Suprapubic skin (tissue), 4 donors: ENCODE results near the gene ETNK2. TPM values are rescaled to one million over a fixed set of nuclear protein-coding genes. Genes with fewer than 3 reads are reported as not detected.
A peak's percentile ranks its signal among the peaks of the same experiment; 100 is the strongest.

Experiments used
- DNase-seq, 2 donors: peaks; one replicate each; pipeline ENCODE4 v3.0.0-alpha.2; 2019; ENCODE audit warnings: low spot score in 2 of 2
- H3K27ac ChIP-seq: fragments of 200-600 bp; sonication (generic); one replicate; pipeline ENCODE4 v1.5.1; 2019
- H3K27me3 ChIP-seq: fragments of 200-600 bp; sonication (generic); one replicate; pipeline ENCODE4 v1.5.1; 2019
- H3K36me3 ChIP-seq: fragments of 200-600 bp; sonication (generic); one replicate; pipeline ENCODE4 v1.5.1; 2019
- H3K4me1 ChIP-seq: fragments of 200-600 bp; sonication (generic); one replicate; pipeline ENCODE4 v1.5.1; 2019
- H3K4me3 ChIP-seq: fragments of 200-600 bp; sonication (generic); one replicate; pipeline ENCODE4 v1.5.1; 2019; ENCODE audit warnings: mild to moderate bottlenecking
- H3K9me3 ChIP-seq: fragments of 200-600 bp; sonication (generic); one replicate; pipeline ENCODE4 v1.5.1; 2019
- CTCF ChIP-seq, 2 donors: fragments of 200-600 bp in 1 of 2; fragments of 450-650 bp in 1 of 2; sonication (generic) in 1 of 2; IDR thresholded peaks; one replicate each; pipeline ENCODE4 v1.5.1; 2016 to 2019; ENCODE audit warnings: antibody characterized with exemption in 2 of 2, mild to moderate bottlenecking in 1 of 2, moderate library complexity in 1 of 2
- EP300 ChIP-seq: sonication (generic); formaldehyde crosslinking; IDR thresholded peaks from one replicate; pipeline ENCODE4 v1.6.1; 2017; ENCODE audit warnings: antibody characterized with exemption
- POLR2A ChIP-seq, 2 donors: fragments of 450-650 bp; IDR thresholded peaks; one replicate each; pipeline ENCODE4 v1.6.1; 2017; ENCODE audit warnings: antibody characterized with exemption in 2 of 2, mild to moderate bottlenecking in 2 of 2, moderate library complexity in 2 of 2
- POLR2AphosphoS5 ChIP-seq, 3 donors: sonication (generic); formaldehyde crosslinking; IDR thresholded peaks; one replicate each; pipeline ENCODE4 v1.6.1; 2017; ENCODE audit warnings: antibody characterized with exemption in 3 of 3
- WGBS: methylation state at CpG from one replicate; pipeline ENCODE4 v1.1.5; 2018; 5-methylcytosine and 5-hydroxymethylcytosine counted together
- total RNA-seq, 4 donors: library from RNA; depleted of rRNA; stranded (reverse); fragments of >200 nt; gene quantifications; one replicate each; pipeline ENCODE4 v1.1.0, GENCODE V29; 2016

The ETNK2 gene
- total RNA-seq, 4 donors from 2014 or later: 25.5 to 47.7 (median 36.0) TPM

- Histone ChIP-seq H3K27me3 (no peaks in the 10 kb centered on the region), H3K9me3 (no peaks in the 10 kb centered on the region), H3K4me3 (no peak overlapping the region), H3K36me3 (no peaks in the 10 kb centered on the region), H3K27ac (no peak overlapping the region), H3K4me1 (peaks cover 32% of the 10 kb centered on the region)
- WGBS: 92% methylated on average over 8 of the region's 10 CpGs
- DNase-seq: no peak
- TF ChIP-seq POLR2AphosphoS5 (IDR thresholded peaks at IDR 0.05) (no peak), EP300 (no peak), POLR2A (IDR thresholded peaks at IDR 0.05) (no peak), CTCF (IDR thresholded peaks at IDR 0.05) (no peak)
Measured at GRCh38 chr1:204155881-204156280, 4.0 kb upstream of the ETNK2 start.

GRCh38 chr1:204154568-204155255 lies 2.9 kb upstream of the ETNK2 start:
- no peaks in the 10 kb centered on the region for H3K9me3 ChIP-seq
- H3K27me3 ChIP-seq: no peaks in the 10 kb centered on the region
- DNase-seq: no peak
- TF ChIP-seq CTCF (IDR thresholded peaks at IDR 0.05) (no peak), EP300 (no peak), POLR2AphosphoS5 (IDR thresholded peaks at IDR 0.05) (no peak)
- peaks cover 43% of the 10 kb centered on the region for H3K4me1 ChIP-seq
- no peak overlapping the region for H3K4me3 ChIP-seq
- H3K36me3 ChIP-seq: no peaks in the 10 kb centered on the region
- peak overlapping the region; percentile 35 for H3K27ac ChIP-seq
- WGBS: 68% methylated on average over 12 of the region's 15 CpGs

- H3K36me3 ChIP-seq: no peaks in the 10 kb centered on the region
- no peak overlapping the region for H3K27ac ChIP-seq
- peaks cover 54% of the 10 kb centered on the region for H3K4me1 ChIP-seq
- no peak for DNase-seq
- WGBS: 82% methylated on average over 5 of the region's 5 CpGs
- no peaks in the 10 kb centered on the region for H3K9me3 ChIP-seq
- H3K4me3 ChIP-seq: no peak overlapping the region
- no peaks in the 10 kb centered on the region for H3K27me3 ChIP-seq
- TF ChIP-seq EP300: no peak
- TF ChIP-seq CTCF (IDR thresholded peaks at IDR 0.05): no peak
- TF ChIP-seq POLR2AphosphoS5 (IDR thresholded peaks at IDR 0.05): no peak
- no peak for TF ChIP-seq POLR2A (IDR thresholded peaks at IDR 0.05)
Measured at GRCh38 chr1:204153667-204154066, 1.8 kb upstream of the ETNK2 start.

GRCh38 chr1:204152310-204153044 lies 633 bp upstream of the ETNK2 start:
- TF ChIP-seq CTCF (IDR thresholded peaks at IDR 0.05) (no peak), EP300 (no peak), POLR2A (IDR thresholded peaks at IDR 0.05) (no peak), POLR2AphosphoS5 (IDR thresholded peaks at IDR 0.05) (no peak)
- WGBS: 52% methylated on average over 13 of the region's 25 CpGs
- no peak for DNase-seq
- Histone ChIP-seq H3K4me1 (peaks cover 62% of the 10 kb centered on the region), H3K27me3 (no peaks in the 10 kb centered on the region), H3K4me3 (peak overlapping the region; percentile 77), H3K9me3 (no peaks in the 10 kb centered on the region), H3K36me3 (no peaks in the 10 kb centered on the region), H3K27ac (peak overlapping the region; percentile 91)
